Hepatocyte (in vitro differentiated cells): ENCODE measurements around the gene TSACC. TPM values are rescaled to one million over a fixed set of nuclear protein-coding genes. Genes with fewer than 3 reads are reported as not detected.

Experiments used
- DNase-seq: peaks from one replicate; pipeline ENCODE4 v3.0.0-alpha.2; 2016; ENCODE audit warnings: low spot score
- H2AFZ ChIP-seq: fragments of 200-600 bp; sonication (generic); 2 replicates; pipeline ENCODE4 v1.6.0; 2016; ENCODE audit warnings: antibody characterized with exemption, mild to moderate bottlenecking
- H3K27ac ChIP-seq: fragments of 200-600 bp; sonication (generic); 2 replicates; pipeline ENCODE4 v1.5.1; 2016; ENCODE audit warnings: mild to moderate bottlenecking
- H3K27me3 ChIP-seq: fragments of 200-600 bp; sonication (generic); 2 replicates; pipeline ENCODE4 v1.6.1; 2016
- H3K36me3 ChIP-seq: fragments of 200-600 bp; sonication (generic); replicated peaks from 2 replicates; pipeline ENCODE4 v1.5.1; 2016; ENCODE audit warnings: low read depth; ENCODE audit not compliant: insufficient read depth
- H3K4me1 ChIP-seq: fragments of 200-600 bp; sonication (generic); 2 replicates; pipeline ENCODE4 v1.5.1; 2016; ENCODE audit warnings: mild to moderate bottlenecking, moderate library complexity; ENCODE audit not compliant: insufficient read depth
- H3K4me2 ChIP-seq: fragments of 200-600 bp; sonication (generic); 2 replicates; pipeline ENCODE4 v1.6.0; 2016
- H3K4me3 ChIP-seq: fragments of 200-600 bp; sonication (generic); 2 replicates; pipeline ENCODE4 v1.5.1; 2016; ENCODE audit warnings: mild to moderate bottlenecking
- H3K79me2 ChIP-seq: fragments of 200-600 bp; sonication (generic); 2 replicates; pipeline ENCODE4 v1.6.0; 2017; ENCODE audit warnings: mild to moderate bottlenecking
- H3K9me2 ChIP-seq: fragments of 200-600 bp; sonication (generic); replicated peaks from 2 replicates; pipeline ENCODE4 v1.6.0; 2017; ENCODE audit warnings: mild to moderate bottlenecking; ENCODE audit not compliant: insufficient read depth
- H3K9me3 ChIP-seq: fragments of 200-600 bp; sonication (generic); 2 replicates; pipeline ENCODE4 v1.5.1; 2016; ENCODE audit warnings: low read depth, mild to moderate bottlenecking
- H4K20me1 ChIP-seq: fragments of 200-600 bp; sonication (generic); 2 replicates; pipeline ENCODE4 v1.6.0; 2016; ENCODE audit warnings: mild to moderate bottlenecking; ENCODE audit not compliant: insufficient read depth, poor library complexity, severe bottlenecking
- EZH2 ChIP-seq: fragments of 200-600 bp; sonication (generic); IDR thresholded peaks from 2 replicates; pipeline ENCODE4 v1.6.1; 2016; ENCODE audit warnings: antibody characterized with exemption, mild to moderate bottlenecking, borderline replicate concordance
- EZH2phosphoT487 ChIP-seq: fragments of 200-600 bp; sonication (generic); IDR thresholded peaks from one replicate; pipeline ENCODE4 v1.6.1; 2018; ENCODE audit warnings: antibody characterized with exemption, mild to moderate bottlenecking, low read depth, moderate library complexity; ENCODE audit not compliant: unreplicated experiment, severe bottlenecking
- WGBS: methylation state at CpG from one replicate; pipeline ENCODE4 v1.1.6; 2016; ENCODE audit warnings: low lambda C conversion rate; ENCODE audit errors: missing lambda C conversion rate; 5-methylcytosine and 5-hydroxymethylcytosine counted together
- polyA plus RNA-seq: library from polyadenylated mRNA; unstranded; fragments of >200 nt; fragmentation: Nextera tagmentation; extraction: Ambion mirVana; gene quantifications from 2 replicates; pipeline ENCODE4 v1.2.1, GENCODE V29; 2016
- total RNA-seq: library from RNA; depleted of rRNA; stranded (reverse); fragments of >200 nt; gene quantifications from 2 replicates; pipeline ENCODE4 v1.2.3, GENCODE V29; 2014
- TF ChIP-seq, protein P1 (sequence below): fragments of 200-600 bp; sonication (generic); IDR thresholded peaks from 2 replicates; pipeline ENCODE4 v1.5.1; 2016; ENCODE audit warnings: antibody characterized with exemption, mild to moderate bottlenecking; ENCODE audit not compliant: poor library complexity

The TSACC gene
- total and polyA plus RNA-seq, 2 experiments from 2014 or later = 1.5 TPM; not detected in 1

DNA sequence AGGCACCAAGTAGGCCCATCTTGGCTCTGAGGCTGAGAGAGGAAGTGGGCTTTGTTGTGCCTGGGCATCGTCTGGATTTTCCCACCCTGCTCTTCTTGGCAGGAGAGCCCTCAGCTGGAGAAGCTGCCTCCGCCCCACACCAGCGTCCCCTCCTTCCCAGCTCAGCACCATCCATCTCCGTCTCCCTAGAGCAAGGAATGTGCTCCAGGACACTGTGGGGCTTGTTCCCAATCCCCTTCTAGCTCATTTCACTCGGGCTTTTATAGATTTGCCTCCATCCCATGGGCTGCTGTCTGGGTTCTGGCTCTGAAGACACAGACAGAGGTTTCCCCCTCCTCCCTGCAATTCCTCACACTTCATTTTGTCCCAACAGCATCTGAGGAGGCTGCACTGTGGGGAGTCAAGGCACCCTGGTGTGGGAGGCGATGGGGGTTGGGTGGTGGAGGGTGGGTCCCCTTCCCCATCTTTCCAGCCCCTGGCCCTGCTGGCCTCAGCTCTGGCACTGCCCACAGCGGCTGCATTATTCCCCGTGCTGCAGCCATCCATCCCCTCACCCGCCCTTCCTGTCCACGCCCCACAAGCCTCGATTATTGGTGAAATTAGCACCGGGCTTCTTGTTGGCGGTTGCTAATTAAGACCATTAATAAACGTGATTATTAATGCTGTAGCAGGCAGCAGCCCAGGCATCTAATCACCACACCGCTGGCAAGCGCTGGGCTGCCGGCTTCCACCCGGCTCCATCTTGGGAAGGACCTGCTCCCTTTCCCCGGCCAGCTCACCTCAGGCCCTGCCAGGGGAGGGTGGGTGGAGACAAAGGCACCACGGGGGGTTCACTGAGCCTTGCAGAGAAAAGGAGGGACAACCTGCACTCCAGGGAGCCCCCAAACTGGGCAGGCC is 52.4 kb downstream of the TSACC start:
- H3K4me2 ChIP-seq = no peak overlapping the region

DNA sequence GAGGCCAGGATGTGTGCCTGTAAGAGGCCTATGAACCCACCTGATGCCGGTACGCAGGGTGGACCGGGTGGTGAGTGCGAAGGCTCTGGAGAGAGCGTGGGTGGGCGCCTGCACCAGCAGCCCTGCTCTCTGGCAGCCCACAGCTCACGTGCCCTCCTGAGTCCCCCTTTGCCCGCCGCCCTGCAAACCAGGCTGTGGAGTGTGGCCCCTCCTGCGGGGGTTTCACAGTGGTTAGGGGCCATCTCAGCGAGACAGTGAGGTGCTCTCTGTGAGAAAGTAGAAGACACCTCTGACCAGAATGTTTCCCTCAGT is 53.0 kb downstream of the TSACC start:
- H3K4me3 ChIP-seq = no peak overlapping the region
- DNase-seq = no peak

More for the DNA sequence above, 52.4 kb downstream of the TSACC start:
- Histone ChIP-seq H4K20me1 (no peaks in the 10 kb centered on the region), H3K4me1 (no peaks in the 10 kb centered on the region), H3K27ac (no peak overlapping the region), H2AFZ (no peak overlapping the region), H3K36me3 (no peaks in the 10 kb centered on the region), H3K9me3 (no peaks in the 10 kb centered on the region), H3K79me2 (no peaks in the 10 kb centered on the region), H3K4me3 (no peak overlapping the region), H3K27me3 (peaks cover 61% of the 10 kb centered on the region), H3K9me2 (no peaks in the 10 kb centered on the region)
- DNase-seq = no peak
- 53% methylated on average over 18 of the region's 20 CpGs for WGBS
- no peak for TF ChIP-seq EZH2
- TF ChIP-seq, protein P1, sequence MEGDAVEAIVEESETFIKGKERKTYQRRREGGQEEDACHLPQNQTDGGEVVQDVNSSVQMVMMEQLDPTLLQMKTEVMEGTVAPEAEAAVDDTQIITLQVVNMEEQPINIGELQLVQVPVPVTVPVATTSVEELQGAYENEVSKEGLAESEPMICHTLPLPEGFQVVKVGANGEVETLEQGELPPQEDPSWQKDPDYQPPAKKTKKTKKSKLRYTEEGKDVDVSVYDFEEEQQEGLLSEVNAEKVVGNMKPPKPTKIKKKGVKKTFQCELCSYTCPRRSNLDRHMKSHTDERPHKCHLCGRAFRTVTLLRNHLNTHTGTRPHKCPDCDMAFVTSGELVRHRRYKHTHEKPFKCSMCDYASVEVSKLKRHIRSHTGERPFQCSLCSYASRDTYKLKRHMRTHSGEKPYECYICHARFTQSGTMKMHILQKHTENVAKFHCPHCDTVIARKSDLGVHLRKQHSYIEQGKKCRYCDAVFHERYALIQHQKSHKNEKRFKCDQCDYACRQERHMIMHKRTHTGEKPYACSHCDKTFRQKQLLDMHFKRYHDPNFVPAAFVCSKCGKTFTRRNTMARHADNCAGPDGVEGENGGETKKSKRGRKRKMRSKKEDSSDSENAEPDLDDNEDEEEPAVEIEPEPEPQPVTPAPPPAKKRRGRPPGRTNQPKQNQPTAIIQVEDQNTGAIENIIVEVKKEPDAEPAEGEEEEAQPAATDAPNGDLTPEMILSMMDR = no peak
- no peak for TF ChIP-seq EZH2phosphoT487

DNA sequence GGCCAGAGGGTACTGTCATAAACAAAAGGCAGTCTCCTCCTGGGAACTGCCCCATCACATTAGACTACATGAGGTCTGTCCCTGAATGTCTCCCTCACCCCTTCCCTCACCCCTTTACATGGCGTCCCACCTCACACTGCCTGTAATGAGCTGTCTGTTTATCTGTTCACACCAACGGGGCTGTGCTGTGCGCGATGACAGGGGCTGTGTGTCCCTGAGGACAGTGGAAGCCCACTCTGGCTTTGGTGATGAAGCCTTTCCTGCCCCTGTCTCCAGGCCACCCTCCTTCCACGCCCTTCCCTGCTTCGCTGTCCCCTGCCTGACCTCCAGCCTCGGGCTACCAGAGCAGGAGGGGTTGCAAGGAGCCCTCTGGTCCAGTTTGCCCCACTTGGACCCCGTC is 53.4 kb downstream of the TSACC start:
- Histone ChIP-seq H4K20me1 (no peaks in the 10 kb centered on the region), H3K4me3 (no peak overlapping the region), H3K36me3 (no peaks in the 10 kb centered on the region), H3K4me1 (no peaks in the 10 kb centered on the region), H3K79me2 (no peaks in the 10 kb centered on the region), H2AFZ (no peak overlapping the region), H3K4me2 (no peak overlapping the region), H3K9me2 (no peaks in the 10 kb centered on the region), H3K27me3 (peaks cover 57% of the 10 kb centered on the region), H3K9me3 (no peaks in the 10 kb centered on the region), H3K27ac (no peak overlapping the region)
- TF ChIP-seq EZH2phosphoT487 = no peak
- TF ChIP-seq, protein P1 = no peak
- TF ChIP-seq EZH2 = no peak
- DNase-seq = no peak
- 79% methylated on average over 8 of the region's 8 CpGs for WGBS

More for the DNA sequence above, 53.0 kb downstream of the TSACC start:
- Histone ChIP-seq H3K27ac (no peak overlapping the region), H3K4me1 (no peaks in the 10 kb centered on the region), H3K9me3 (no peaks in the 10 kb centered on the region), H3K36me3 (no peaks in the 10 kb centered on the region), H3K9me2 (no peaks in the 10 kb centered on the region), H3K4me2 (no peak overlapping the region), H3K27me3 (peaks cover 61% of the 10 kb centered on the region), H4K20me1 (no peaks in the 10 kb centered on the region), H3K79me2 (no peaks in the 10 kb centered on the region), H2AFZ (no peak overlapping the region)
- WGBS = 83% methylated on average over 10 of the region's 11 CpGs
- TF ChIP-seq EZH2 = no peak
- no peak for TF ChIP-seq EZH2phosphoT487
- TF ChIP-seq, protein P1 = no peak
